ENCODE measurements around the gene LAMC2. TPM values are rescaled to one million over a fixed set of nuclear protein-coding genes. Genes with fewer than 3 reads are reported as not detected.

The LAMC2 gene
- total and polyA plus RNA-seq, 7 donors: 2.6 to 24.0 (median 4.2) TPM

- peaks cover 0 to 8% (median 0%) of the 10 kb centered on the region in 4 donors for H3K4me1 ChIP-seq
- H3K27me3 ChIP-seq: no peaks in the 10 kb centered on the region
- H3K9me3 ChIP-seq: no peaks in the 10 kb centered on the region
- no peak for TF ChIP-seq POLR2A (IDR thresholded peaks at IDR 0.05)
- TF ChIP-seq EP300 (IDR thresholded peaks at IDR 0.05): no peak
- no peak for TF ChIP-seq CTCF (IDR thresholded peaks at IDR 0.05)
- no peak for TF ChIP-seq POLR2AphosphoS5 (IDR thresholded peaks at IDR 0.05)
- WGBS, 2 donors: 82 to 86% methylated on average over 5 of the region's 5 CpGs
- intact Hi-C loops (cut with DNase I): no loop called here
- DNase-seq: no peak
- H3K27ac ChIP-seq: no peak overlapping the region
- H3K36me3 ChIP-seq: no peaks in the 10 kb centered on the region
- no peak overlapping the region for H3K4me3 ChIP-seq
Observed at GRCh38 chr1:183249941-183250452, 63.9 kb downstream of the LAMC2 start.

- TF ChIP-seq EP300 (IDR thresholded peaks at IDR 0.05) (no peak), POLR2AphosphoS5 (IDR thresholded peaks at IDR 0.05) (no peak), POLR2A (IDR thresholded peaks at IDR 0.05) (no peak), CTCF (IDR thresholded peaks at IDR 0.05) (no peak)
- Histone ChIP-seq H3K9me3 (no peaks in the 10 kb centered on the region), H3K27me3 (no peaks in the 10 kb centered on the region), H3K4me3 (no peak overlapping the region), H3K36me3 (no peaks in the 10 kb centered on the region), H3K27ac (no peak overlapping the region), H3K4me1 (peaks cover 0 to 8% (median 0%) of the 10 kb centered on the region in 4 donors)
- intact Hi-C loops (cut with DNase I): no loop called here
- WGBS, 2 donors: 93 to 95% methylated on average over 12 of the region's 12 CpGs
- no peak for DNase-seq
Observed at GRCh38 chr1:183251101-183251958, 65.3 kb downstream of the LAMC2 start.

- Histone ChIP-seq H3K27me3 (no peaks in the 10 kb centered on the region), H3K4me3 (no peak overlapping the region), H3K27ac (no peak overlapping the region), H3K36me3 (no peaks in the 10 kb centered on the region), H3K4me1 (peaks cover 0 to 8% (median 0%) of the 10 kb centered on the region in 4 donors), H3K9me3 (no peaks in the 10 kb centered on the region)
- TF ChIP-seq EP300 (IDR thresholded peaks at IDR 0.05) (no peak), POLR2A (IDR thresholded peaks at IDR 0.05) (no peak), CTCF (IDR thresholded peaks at IDR 0.05) (no peak), POLR2AphosphoS5 (IDR thresholded peaks at IDR 0.05) (no peak)
- 94% methylated on average over 8 of the region's 8 CpGs for WGBS, 2 donors
- DNase-seq: no peak
- intact Hi-C loops (cut with DNase I): no loop called here
Observed at GRCh38 chr1:183251959-183252450, 65.9 kb downstream of the LAMC2 start.

- 79 to 82% methylated on average over 1 of the region's 1 CpG for WGBS, 2 donors
- Histone ChIP-seq H3K4me1 (peaks cover 0 to 8% (median 0%) of the 10 kb centered on the region in 4 donors), H3K36me3 (no peaks in the 10 kb centered on the region), H3K27ac (no peak overlapping the region), H3K27me3 (no peaks in the 10 kb centered on the region), H3K9me3 (no peaks in the 10 kb centered on the region), H3K4me3 (no peak overlapping the region)
- TF ChIP-seq POLR2A (IDR thresholded peaks at IDR 0.05): no peak
- no peak for TF ChIP-seq CTCF (IDR thresholded peaks at IDR 0.05)
- TF ChIP-seq EP300 (IDR thresholded peaks at IDR 0.05): no peak
- TF ChIP-seq POLR2AphosphoS5 (IDR thresholded peaks at IDR 0.05): no peak
- intact Hi-C loops (cut with DNase I): no loop called here
- no peak for DNase-seq
Observed at GRCh38 chr1:183255073-183255472, 69.0 kb downstream of the LAMC2 start.
